Stimulated activated CD4-positive, alpha-beta T cell treated with anti-CD3 and anti-CD28 coated beads, Interleukin-12 subunit alpha, Interleukin-12 subunit beta, amount 100 ng/mL, for 4 hours (primary cell): ENCODE data around the gene GCC1.
"Not testable (repeated sequence)": the region's sequence is repeated elsewhere in the genome, so short reads cannot be mapped to it uniquely, and the experiment has no call there.

Experiments
- DNase-seq: peaks from one replicate; pipeline ENCODE4 v3.0.0-alpha.2; 2020

GCC1 gene

GRCh38 chr7:127588697-127589482 lies 3.5 kb upstream of the GCC1 start:
- DNase-seq: peak; percentile 24

DNA sequence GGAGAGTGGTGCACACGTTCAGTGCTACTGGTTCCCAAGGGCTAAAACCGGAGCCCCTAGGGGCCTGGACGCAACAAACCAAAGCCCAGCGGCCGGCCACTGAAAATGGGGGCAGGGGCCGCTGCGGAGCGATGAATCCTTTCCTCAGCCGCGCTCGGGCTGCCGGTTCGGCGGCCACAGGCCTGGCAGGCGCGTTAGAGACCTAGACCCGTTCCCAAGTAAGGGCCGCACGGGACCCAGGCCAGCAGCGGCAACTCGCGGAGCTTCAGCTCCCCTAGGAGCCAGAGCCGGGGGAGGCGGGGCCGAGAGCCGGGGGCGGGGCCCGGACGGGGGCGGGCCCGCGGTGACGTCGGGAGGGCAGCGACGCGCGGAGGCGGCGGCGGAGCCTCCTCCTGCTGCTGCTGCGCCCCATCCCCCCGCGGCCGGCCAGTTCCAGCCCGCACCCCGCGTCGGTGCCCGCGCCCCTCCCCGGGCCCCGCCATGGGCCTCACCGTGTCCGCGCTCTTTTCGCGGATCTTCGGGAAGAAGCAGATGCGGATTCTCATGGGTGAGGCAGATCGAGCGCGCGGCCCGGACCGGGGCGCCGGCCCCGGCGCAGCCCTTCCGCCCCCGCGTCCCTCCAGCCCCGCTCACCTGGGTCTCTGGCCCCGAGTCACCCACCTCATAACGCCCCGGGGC lies 2.8 kb upstream of the GCC1 start, which contains the start of gene ARF5:
Gene ARF5 (plus strand): TSS at position 393 of the 678 bp plus-strand sequence. CDS start 88 bp downstream, at position 481.
- peak; percentile 89 for DNase-seq

DNA sequence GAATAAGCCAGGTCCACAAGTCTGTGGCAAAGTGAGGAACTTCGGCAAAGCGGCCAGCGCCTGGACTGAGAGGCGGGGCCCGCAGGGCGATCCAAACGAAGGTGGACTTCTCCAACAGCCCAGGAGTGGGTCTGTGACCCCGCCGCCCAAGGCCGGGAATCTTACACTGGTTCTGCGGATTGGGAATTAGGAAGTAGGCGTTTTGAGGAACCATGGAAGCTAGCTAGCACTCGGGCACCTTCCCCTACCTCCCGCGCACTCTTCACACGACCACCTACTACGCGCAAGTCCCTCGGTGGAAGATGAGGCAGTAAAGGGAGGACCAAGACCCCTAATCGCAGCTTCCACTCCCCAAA lies 2.2 kb upstream of the GCC1 start:
- no peak for DNase-seq

DNA sequence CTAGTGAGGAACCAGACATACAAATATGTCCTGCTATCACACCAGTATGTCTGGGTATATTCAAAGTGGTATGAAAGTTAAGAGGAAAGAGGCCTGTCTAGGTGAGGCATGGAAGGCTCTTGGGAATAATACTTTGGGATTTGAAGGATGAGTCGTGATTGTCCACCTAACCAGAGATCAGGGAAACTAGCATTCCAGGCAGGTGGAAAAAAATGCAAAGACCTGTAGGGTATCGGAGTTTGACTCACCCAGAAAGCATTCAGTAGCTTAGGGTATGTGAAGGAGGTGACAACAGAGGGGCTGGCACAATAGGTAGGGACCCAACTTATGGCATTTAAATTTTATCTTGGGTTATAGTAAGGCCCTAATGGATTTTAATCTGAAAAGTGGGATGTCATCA lies 950 bp upstream of the GCC1 start:
- no peak for DNase-seq

DNA sequence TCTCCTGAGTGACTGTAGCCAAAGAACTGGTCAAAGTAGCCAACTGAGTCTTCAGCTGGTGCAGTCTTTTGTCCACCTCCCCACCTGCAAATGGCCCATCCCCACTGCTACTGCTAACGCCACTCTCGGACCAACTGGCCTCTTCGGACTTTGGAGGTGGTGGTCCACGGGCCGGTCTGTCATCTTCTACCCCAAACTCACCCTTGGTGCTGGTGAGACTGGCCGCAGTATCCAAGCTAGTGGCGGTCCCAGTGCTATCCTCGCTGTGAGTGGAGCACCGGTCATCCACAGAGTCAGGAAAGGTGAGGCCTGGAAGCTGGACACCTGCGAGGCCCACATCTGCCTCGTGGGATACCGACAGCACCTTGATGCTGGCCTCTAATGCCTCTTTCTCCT lies 750 bp downstream of the GCC1 start:
- DNase-seq: no peak

GRCh38 chr7:127582361-127582760 lies 3.0 kb downstream of the GCC1 start:
- DNase-seq: no peak

GRCh38 chr7:127581716-127582115 lies 3.7 kb downstream of the GCC1 start:
- DNase-seq: no peak

DNA sequence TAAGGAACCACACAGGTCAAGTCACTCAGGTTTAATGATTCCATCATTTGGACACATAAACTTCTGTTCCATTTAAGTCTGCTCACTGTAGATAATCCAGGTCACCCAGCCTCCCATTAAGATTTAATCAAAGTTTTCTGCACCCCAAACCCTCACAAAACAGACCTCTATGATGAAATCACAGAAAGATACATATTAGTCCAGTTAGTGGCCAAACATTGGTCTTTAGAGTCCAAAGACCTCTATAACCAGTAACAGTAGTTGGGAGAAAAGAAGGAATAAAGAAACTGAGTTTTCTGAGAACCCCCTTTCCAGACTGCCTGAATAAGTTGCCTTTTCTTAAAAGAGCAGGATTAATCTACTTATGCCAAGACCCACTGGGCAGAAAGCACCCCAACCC lies 4.8 kb downstream of the GCC1 start:
- no peak for DNase-seq

GRCh38 chr7:127578711-127579275 lies 6.6 kb downstream of the GCC1 start:
- no peak for DNase-seq

- DNase-seq: no peak
Measured at GRCh38 chr7:127578036-127578684, 7.2 kb downstream of the GCC1 start.

DNA sequence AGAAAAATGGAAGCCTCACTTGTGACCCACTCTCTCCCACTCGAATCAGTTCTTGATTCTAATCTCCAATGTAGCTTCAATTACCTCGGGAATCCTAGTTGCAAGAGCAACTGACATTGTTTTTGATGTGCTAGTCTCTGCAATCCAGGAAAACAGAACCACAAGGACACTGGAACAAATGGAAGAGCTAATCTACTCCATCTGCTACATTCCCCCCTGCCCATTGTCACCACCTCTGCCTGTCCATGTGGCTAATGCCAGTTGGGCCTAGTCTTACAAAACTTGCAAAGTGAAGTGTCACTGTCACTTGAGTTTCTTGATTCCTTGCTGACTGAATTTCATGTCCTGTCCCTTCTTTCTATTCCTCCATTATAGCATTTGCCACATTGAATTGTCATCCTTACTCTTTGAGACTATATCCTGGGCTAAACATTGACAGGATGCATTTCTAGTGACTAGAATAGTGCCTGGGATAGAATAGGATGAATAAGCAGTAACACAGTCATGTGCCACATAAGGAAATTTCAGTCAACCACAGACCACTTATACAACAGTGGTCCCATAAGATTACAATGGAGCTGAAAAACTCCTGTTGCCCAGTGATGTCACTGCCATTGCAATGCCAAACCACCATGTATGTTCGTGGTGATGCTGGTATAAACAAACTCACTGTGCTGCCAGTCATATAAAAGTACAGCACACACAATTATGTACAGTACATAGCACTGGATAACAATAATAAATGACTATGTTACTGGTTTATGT lies 13.5 kb downstream of the GCC1 start:
- DNase-seq: no peak

GRCh38 chr7:127568034-127568433 lies 17.4 kb downstream of the GCC1 start:
- DNase-seq: not testable (repeated sequence)

DNA sequence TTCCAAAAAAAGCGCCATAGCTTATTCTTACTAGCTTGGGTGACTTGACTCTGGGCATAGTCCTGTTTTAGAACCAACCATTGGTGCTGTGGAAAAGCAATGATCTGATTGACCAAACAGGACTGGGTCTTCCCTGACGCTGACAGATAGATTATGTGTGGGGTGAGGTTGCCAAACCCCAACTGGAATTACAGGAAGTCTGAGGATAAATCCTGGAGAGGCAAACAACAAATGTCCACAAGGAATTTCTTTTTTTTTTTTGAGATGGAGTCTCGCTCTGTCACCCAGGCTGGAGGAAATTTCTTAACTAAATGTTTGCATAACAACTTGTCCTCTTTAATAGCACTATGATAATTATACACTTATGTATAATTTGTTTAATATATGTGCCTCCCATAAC lies 19.2 kb downstream of the GCC1 start:
- no peak for DNase-seq

- no peak for DNase-seq
Measured at GRCh38 chr7:127557803-127558202, 27.6 kb downstream of the GCC1 start.

DNA sequence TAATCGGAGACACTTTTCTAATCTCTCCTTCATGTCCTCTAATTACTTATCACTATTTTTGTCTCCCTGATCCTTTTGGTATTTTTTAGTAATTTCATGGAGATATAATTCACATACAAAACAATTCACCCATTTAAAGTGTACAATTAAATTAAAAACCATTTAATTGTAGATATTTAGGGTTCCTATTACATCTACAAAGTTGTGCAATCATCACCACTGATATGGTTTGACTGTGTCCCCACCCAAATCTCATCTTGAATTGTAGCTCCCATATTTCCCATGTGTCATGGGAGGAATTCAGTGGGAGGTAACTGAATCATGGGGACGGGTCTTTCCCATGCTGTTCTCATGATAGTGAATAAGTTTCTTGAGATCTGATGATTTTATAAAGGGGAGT lies 29.0 kb downstream of the GCC1 start:
- no peak for DNase-seq

DNA sequence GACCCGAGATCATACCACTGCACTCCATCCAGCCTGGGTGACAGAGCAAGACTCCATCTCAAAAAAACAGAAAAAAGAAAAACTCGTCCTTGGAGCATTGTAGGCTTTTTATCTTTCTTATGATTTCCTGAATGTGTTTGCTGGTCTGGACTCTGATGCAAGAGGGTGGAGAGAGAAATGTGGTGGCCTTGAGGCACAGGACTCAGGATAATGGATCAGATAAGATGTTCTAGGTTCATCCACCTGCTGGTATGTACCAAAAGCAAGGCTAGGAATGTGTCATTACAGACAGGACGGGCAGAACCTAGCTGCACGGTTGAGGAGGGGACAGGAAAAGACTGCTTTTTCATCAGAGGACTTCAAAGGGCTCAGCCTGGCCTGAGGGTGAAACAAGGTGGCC lies 33.5 kb downstream of the GCC1 start:
- no peak for DNase-seq

- no peak for DNase-seq
Measured at GRCh38 chr7:127550247-127550646, 35.1 kb downstream of the GCC1 start.

- DNase-seq: no peak
Measured at GRCh38 chr7:127546313-127546712, 39.1 kb downstream of the GCC1 start.

DNA sequence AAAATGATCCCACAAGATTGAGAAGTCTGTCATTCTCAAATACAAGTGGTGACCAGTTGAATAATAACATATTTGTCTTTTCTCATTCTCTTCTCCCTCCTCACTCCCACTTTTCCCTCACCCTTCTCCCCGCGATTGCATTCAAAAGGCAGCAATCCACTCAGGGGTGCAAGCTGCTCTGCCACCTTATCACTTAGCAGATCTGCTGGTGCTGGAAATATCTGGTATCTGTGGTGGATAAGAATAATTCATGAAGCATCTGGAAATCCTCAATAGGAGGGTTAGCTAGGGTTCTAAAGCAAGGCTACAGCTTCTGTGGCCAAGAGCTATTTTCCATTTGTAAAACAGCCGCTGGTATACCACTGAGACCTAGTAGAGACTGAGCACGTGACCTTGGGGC lies 43.8 kb downstream of the GCC1 start:
- no peak for DNase-seq

GRCh38 chr7:127540461-127540860 lies 44.9 kb downstream of the GCC1 start:
- not testable (repeated sequence) for DNase-seq

- no peak for DNase-seq
Measured at GRCh38 chr7:127539116-127539515, 46.3 kb downstream of the GCC1 start.

DNA sequence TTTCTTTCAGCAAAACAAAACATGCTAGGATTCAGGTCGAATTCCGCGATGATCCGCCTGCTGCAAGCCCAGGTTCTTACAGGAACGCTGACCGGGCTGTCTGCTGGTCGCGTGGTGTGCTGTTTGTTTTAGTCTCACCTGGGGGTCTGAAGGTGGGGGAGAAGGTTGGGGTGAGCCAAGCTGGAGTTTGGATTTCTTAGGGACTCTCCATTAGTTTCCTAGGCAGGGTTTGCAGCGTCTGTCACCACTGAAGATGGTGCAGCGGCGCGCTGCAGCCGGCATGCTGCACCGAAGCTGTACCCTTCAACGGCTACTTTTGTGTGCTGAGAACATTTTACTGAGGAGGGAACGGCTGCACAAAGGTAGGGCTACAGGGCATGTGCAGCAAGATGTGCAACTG lies 48.7 kb downstream of the GCC1 start:
- no peak for DNase-seq

DNA sequence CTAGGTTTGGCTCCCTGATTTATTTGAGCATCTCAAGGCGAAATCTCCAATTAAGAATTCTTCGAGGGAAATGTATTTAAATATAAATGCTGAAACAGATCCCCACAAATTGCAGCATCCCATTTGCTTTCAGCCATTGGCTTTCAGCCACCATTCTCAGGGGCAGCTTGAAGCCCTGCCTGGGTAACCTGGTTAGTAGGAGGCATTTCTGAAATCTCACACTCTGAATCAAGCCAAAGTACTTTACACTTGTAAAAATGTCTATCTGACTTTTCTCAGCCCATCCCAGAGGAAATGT lies 49.1 kb downstream of the GCC1 start:
- no peak for DNase-seq
